Stimulated activated CD4-positive, alpha-beta T cell treated with anti-CD3 and anti-CD28 coated beads, Interleukin-15, amount 100 ng/mL, for 48 hours (primary cell): ENCODE results near the gene PIK3R6.

ENCODE experiments used
- DNase-seq, 2 donors: peaks; one replicate each; pipeline ENCODE4 v3.0.0-alpha.2; 2020; ENCODE audit warnings: low read depth in 2 of 2

The PIK3R6 gene

GRCh38 chr17:8753136-8753975 is 114.1 kb downstream of the PIK3R6 start:
- no peak for DNase-seq
